Spleen (tissue), 11 donors: ENCODE measurements around the gene TGOLN2. TPM values are rescaled to one million over a fixed set of nuclear protein-coding genes. Genes with fewer than 3 reads are reported as not detected.

Experiments
- DNase-seq: peaks from one replicate; pipeline ENCODE4 v3.0.0-alpha.2; 2020
- H3K27ac ChIP-seq, 8 donors: fragments of 200-600 bp; sonication (generic) in 7 of 8; 1 replicate in 4 of 8; 2 replicates in 4 of 8; pipeline versions ENCODE4 v1.5.0 to v1.8.0; 2016 to 2021; ENCODE audit warnings: inconsistent platforms in 4 of 8, mild to moderate bottlenecking in 4 of 8, moderate library complexity in 1 of 8
- H3K27me3 ChIP-seq, 7 donors: fragments of 200-600 bp; sonication (generic) in 6 of 7; replicated peaks in 1 of 7; 1 replicate in 4 of 7; 2 replicates in 3 of 7; pipeline versions ENCODE4 v1.5.0 to v1.8.0; 2016 to 2021; ENCODE audit warnings: inconsistent platforms in 3 of 7, mild to moderate bottlenecking in 1 of 7
- H3K36me3 ChIP-seq, 6 donors: fragments of 200-600 bp; sonication (generic) in 5 of 6; 1 replicate in 4 of 6; 2 replicates in 2 of 6; pipeline versions ENCODE4 v1.5.0 to v1.8.0; 2016 to 2021; ENCODE audit warnings: inconsistent platforms in 2 of 6
- H3K4me1 ChIP-seq, 6 donors: fragments of 200-600 bp; sonication (generic) in 5 of 6; 1 replicate in 3 of 6; 2 replicates in 3 of 6; pipeline versions ENCODE4 v1.5.0 to v1.8.0; 2016 to 2021; ENCODE audit warnings: inconsistent platforms in 3 of 6
- H3K4me3 ChIP-seq, 8 donors: fragments of 200-600 bp; sonication (generic) in 7 of 8; 1 replicate in 4 of 8; 2 replicates in 4 of 8; pipeline versions ENCODE4 v1.5.0 to v1.8.0; 2016 to 2021; ENCODE audit warnings: inconsistent platforms in 4 of 8, mild to moderate bottlenecking in 4 of 8, moderate library complexity in 2 of 8
- H3K9me3 ChIP-seq, 8 donors: fragments of 200-600 bp; sonication (generic) in 7 of 8; 1 replicate in 4 of 8; 2 replicates in 4 of 8; pipeline versions ENCODE4 v1.5.0 to v1.8.0; 2016 to 2021; ENCODE audit warnings: inconsistent platforms in 4 of 8
- CTCF ChIP-seq, 11 experiments: fragments of 200-600 bp in 7 of 11; fragments of 450-650 bp in 4 of 11; sonication (generic) in 4 of 11; IDR thresholded peaks in 8 of 11; conservative IDR thresholded peaks in 3 of 11; 1 replicate in 7 of 11; 2 replicates in 4 of 11; pipeline versions ENCODE4 v1.4.0 to v1.8.0; 2016 to 2021; ENCODE audit warnings: antibody characterized with exemption in 11 of 11, inconsistent platforms in 4 of 11, mild to moderate bottlenecking in 1 of 11
- POLR2A ChIP-seq, 3 donors: fragments of 450-650 bp; IDR thresholded peaks; one replicate each; pipeline ENCODE4 v1.5.1; 2017; ENCODE audit warnings: antibody characterized with exemption in 3 of 3, mild to moderate bottlenecking in 1 of 3
- POLR2AphosphoS5 ChIP-seq, 3 donors: sonication (generic); formaldehyde crosslinking; IDR thresholded peaks; one replicate each; pipeline ENCODE4 v1.5.1; 2017; ENCODE audit warnings: antibody characterized with exemption in 3 of 3
- WGBS, 5 donors: extraction: QIAGEN DNeasy Blood & Tissue Kit in 3 of 5; methylation state at CpG; one replicate each; pipeline versions ENCODE4 v1.1.5 to v1.1.7; 2013 to 2018; 5-methylcytosine and 5-hydroxymethylcytosine counted together
- intact Hi-C: fragments of 100-400 bp; cut with DNase I; formaldehyde crosslinking; loops from one replicate; pipeline ENCODE4 v1.15.0; 2023; ENCODE audit warnings: low total_unique reads
- polyA plus RNA-seq, 3 donors: library from polyadenylated mRNA; stranded (reverse); fragments of 200-250 nt; gene quantifications; one replicate each; pipeline ENCODE4 v1.2.1, GENCODE V29; 2013
- total RNA-seq, 7 donors: library from RNA; depleted of rRNA in 3 of 7; stranded (reverse); fragments of >200 nt in 3 of 7; fragmentation: NEBNext Ultra II Directional in 4 of 7; extraction: Animal tissue kit (Norgen Biotek cat#: 25700) in 4 of 7; gene quantifications; one replicate each; pipeline versions ENCODE4 v1.1.0 to v1.2.1, GENCODE V29; 2016 to 2021
- donor health status: healthy with polysubstance abuse.
- donor health status: DM: no; HTN: no; CAD: no; lungs with moderate emphysema.
- donor health status: DM: no; HTN: no; CAD: no.
- donor health status: Bipolar disorder and iron deficiency.
- donor health status: healthy.
- donor health status: DM: no; HTN: no; CAD: no.
- donor health status: DM: yes; HTN: yes; CAD: no.

Gene TGOLN2
- total and polyA plus RNA-seq, 10 donors = 14.8 to 199 (median 150) TPM

GRCh38 chr2:85354286-85355072 lies 26.7 kb upstream of the TGOLN2 start, which contains the start of the genes ELMOD3 and RETSAT:
Gene ELMOD3 (plus strand): TSS chr2:85354769. CDS start chr2:85357199, 2,430 bp downstream.
Gene RETSAT (minus strand): TSS chr2:85354528. CDS start chr2:85354507, 21 bp downstream.
- Histone ChIP-seq H3K27ac (peak within 1 kb of the TSS; percentile 62 to 94 (median 88)), H3K9me3 (no peaks in the 10 kb centered on the region), H3K27me3 (no peaks in the 10 kb centered on the region), H3K4me3 (peak within 1 kb of the TSS; percentile 51 to 82 (median 64)), H3K4me1 (peaks cover 11 to 73% (median 51%) of the 10 kb centered on the region in 6 donors), H3K36me3 (peaks cover 5 to 63% (median 29%) of the 10 kb centered on the region in 6 donors)
- peak in 4 of 11 experiments; percentile 9 to 27 (median 24) for TF ChIP-seq CTCF (IDR thresholded peaks at IDR 0.05 in 8 of 11, conservative IDR thresholded peaks at IDR 0.05 in 3 of 11)
- TF ChIP-seq POLR2AphosphoS5 (IDR thresholded peaks at IDR 0.05) = peak; percentile 98
- TF ChIP-seq POLR2A (IDR thresholded peaks at IDR 0.05) = peak in 2 of 3 donors; percentile 64 to 81
- DNase-seq = peak; percentile 98
- intact Hi-C loops = no loop called here
- 0 to 1% (median 1%) methylated on average over 38 to 42 of the region's 42 CpGs for WGBS, 5 donors

GRCh38 chr2:85353876-85354285 lies 26.1 kb upstream of the TGOLN2 start:
- Histone ChIP-seq H3K9me3 (no peaks in the 10 kb centered on the region), H3K27me3 (no peaks in the 10 kb centered on the region), H3K36me3 (peaks cover 5 to 63% (median 32%) of the 10 kb centered on the region in 6 donors), H3K27ac (peak overlapping the region; percentile 45 to 94 (median 88)), H3K4me3 (peak overlapping the region; percentile 51 to 82 (median 64)), H3K4me1 (peaks cover 11 to 71% (median 51%) of the 10 kb centered on the region in 6 donors)
- DNase-seq = no peak
- intact Hi-C loops = no loop called here
- TF ChIP-seq POLR2AphosphoS5 (IDR thresholded peaks at IDR 0.05) (no peak), POLR2A (IDR thresholded peaks at IDR 0.05) (no peak), CTCF (IDR thresholded peaks at IDR 0.05 in 8 of 11, conservative IDR thresholded peaks at IDR 0.05 in 3 of 11) (no peak)
- 26 to 46% (median 33%) methylated on average over 13 to 16 of the region's 16 CpGs for WGBS, 5 donors

GRCh38 chr2:85347599-85347998 lies 19.8 kb upstream of the TGOLN2 start:
- H3K4me1 ChIP-seq = peaks cover 0 to 14% (median 3%) of the 10 kb centered on the region in 6 donors
- peaks cover 2 to 91% (median 63%) of the 10 kb centered on the region in 6 donors for H3K36me3 ChIP-seq
- intact Hi-C loops = no loop called here
- H3K27ac ChIP-seq = no peak overlapping the region
- no peak for DNase-seq
- H3K9me3 ChIP-seq = no peaks in the 10 kb centered on the region
- TF ChIP-seq CTCF (IDR thresholded peaks at IDR 0.05 in 8 of 11, conservative IDR thresholded peaks at IDR 0.05 in 3 of 11) (no peak), POLR2A (IDR thresholded peaks at IDR 0.05) (no peak), POLR2AphosphoS5 (IDR thresholded peaks at IDR 0.05) (no peak)
- H3K27me3 ChIP-seq = no peaks in the 10 kb centered on the region
- WGBS, 5 donors = 86 to 97% (median 88%) methylated on average over 3 of the region's 3 CpGs
- no peak overlapping the region for H3K4me3 ChIP-seq

GRCh38 chr2:85344356-85344954 lies 16.7 kb upstream of the TGOLN2 start:
- no peak for TF ChIP-seq CTCF (IDR thresholded peaks at IDR 0.05 in 8 of 11, conservative IDR thresholded peaks at IDR 0.05 in 3 of 11)
- TF ChIP-seq POLR2A (IDR thresholded peaks at IDR 0.05) = no peak
- TF ChIP-seq POLR2AphosphoS5 (IDR thresholded peaks at IDR 0.05) = no peak
- peaks cover 0 to 80% (median 45%) of the 10 kb centered on the region in 6 donors for H3K36me3 ChIP-seq

More at GRCh38 chr2:85344356-85344954, 16.7 kb upstream of the TGOLN2 start:
- DNase-seq = no peak
- intact Hi-C loops = no loop called here
- WGBS, 5 donors = 89 to 94% (median 92%) methylated on average over 14 of the region's 14 CpGs
- Histone ChIP-seq H3K27me3 (no peaks in the 10 kb centered on the region), H3K4me1 (no peaks in the 10 kb centered on the region), H3K27ac (no peak overlapping the region), H3K9me3 (no peaks in the 10 kb centered on the region), H3K4me3 (no peak overlapping the region)
